Stimulated activated CD4-positive, alpha-beta T cell treated with anti-CD3 and anti-CD28 coated beads, Interleukin-4, amount 100 ng/mL, for 24 hours (primary cell): ENCODE data around the gene RHOBTB3.
"Not testable (repeated sequence)": the region's sequence is repeated elsewhere in the genome, so short reads cannot be mapped to it uniquely, and the experiment has no call there.

ENCODE experiments used
- DNase-seq: peaks from one replicate; pipeline ENCODE4 v3.0.0-alpha.2; 2020

The RHOBTB3 gene

GRCh38 chr5:95822043-95822541 is 91.0 kb downstream of the RHOBTB3 start:
- DNase-seq = peak; percentile 34

- peak; percentile 63 for DNase-seq
Measured at GRCh38 chr5:95822542-95823181, 91.5 kb downstream of the RHOBTB3 start, which contains the start of gene GLRX. GLRX (minus strand) TSS chr5:95822726; CDS start chr5:95822662, 64 bp downstream.

GRCh38 chr5:95823218-95823737 is 92.1 kb downstream of the RHOBTB3 start:
- DNase-seq = no peak

GRCh38 chr5:95823738-95824609 is 92.8 kb downstream of the RHOBTB3 start:
- peak; percentile 57 for DNase-seq

GRCh38 chr5:95824747-95825146 is 93.6 kb downstream of the RHOBTB3 start:
- no peak for DNase-seq

- DNase-seq = no peak
Measured at GRCh38 chr5:95825495-95825894, 94.4 kb downstream of the RHOBTB3 start.

GRCh38 chr5:95826949-95827891 is 96.1 kb downstream of the RHOBTB3 start:
- no peak for DNase-seq

GRCh38 chr5:95827892-95828246 is 96.7 kb downstream of the RHOBTB3 start:
- DNase-seq = no peak

- DNase-seq = no peak
Measured at GRCh38 chr5:95830226-95830625, 99.1 kb downstream of the RHOBTB3 start.

GRCh38 chr5:95832664-95833063 is 101.5 kb downstream of the RHOBTB3 start:
- no peak for DNase-seq

- peak; percentile 31 for DNase-seq
Measured at GRCh38 chr5:95835682-95836385, 104.7 kb downstream of the RHOBTB3 start.

GRCh38 chr5:95836544-95836943 is 105.4 kb downstream of the RHOBTB3 start:
- no peak for DNase-seq

GRCh38 chr5:95836971-95837370 is 105.8 kb downstream of the RHOBTB3 start:
- not testable (repeated sequence) for DNase-seq

- DNase-seq = no peak
Measured at GRCh38 chr5:95837492-95837891, 106.4 kb downstream of the RHOBTB3 start.

- DNase-seq = no peak
Measured at GRCh38 chr5:95838001-95838520, 106.9 kb downstream of the RHOBTB3 start.

- no peak for DNase-seq
Measured at GRCh38 chr5:95838556-95838955, 107.4 kb downstream of the RHOBTB3 start.

- no peak for DNase-seq
Measured at GRCh38 chr5:95839658-95840057, 108.5 kb downstream of the RHOBTB3 start.

- DNase-seq = no peak
Measured at GRCh38 chr5:95840956-95841705, 110.0 kb downstream of the RHOBTB3 start.

- DNase-seq = no peak
Measured at GRCh38 chr5:95841914-95842812, 111.0 kb downstream of the RHOBTB3 start.
